K562 (cell line): ENCODE results near the gene SIKE1. TPM values are rescaled to one million over a fixed set of nuclear protein-coding genes. Genes with fewer than 3 reads are reported as not detected.

Experiments used
- BRD4 ChIP-seq: fragments of 200-600 bp; sonication (generic); IDR thresholded peaks from 2 replicates; pipeline ENCODE4 v1.6.1; 2017; ENCODE audit warnings: inconsistent platforms
- GTF2F1 ChIP-seq: IDR thresholded peaks from 2 replicates; pipeline ENCODE4 v1.6.1; 2011; ENCODE audit warnings: low read depth, low read length, improper control_type of control experiment
- KLF10 ChIP-seq: fragments of 250-450 bp; sonication (Bioruptor Pico); IDR thresholded peaks from 2 replicates; pipeline ENCODE4 v1.6.1; 2021; ENCODE audit warnings: matching md5 sums
- MEF2A ChIP-seq: IDR thresholded peaks from 2 replicates; pipeline ENCODE4 v1.6.1; 2011; ENCODE audit warnings: low read depth, mild to moderate bottlenecking, low read length, moderate library complexity; ENCODE audit not compliant: control insufficient read depth
- NR3C1 ChIP-seq: sonication (generic); formaldehyde crosslinking; IDR thresholded peaks from 2 replicates; pipeline ENCODE4 v1.8.1; 2022; ENCODE audit warnings: missing genetic modification reagents
- PHB ChIP-seq: fragments of 250-450 bp; sonication (Bioruptor Pico); IDR thresholded peaks from 2 replicates; pipeline ENCODE4 v1.5.0; 2021
- PHF20 ChIP-seq: fragments of 450-650 bp; IDR thresholded peaks from 2 replicates; pipeline ENCODE4 v1.6.1; 2018; ENCODE audit not compliant: partially characterized antibody
- POLR2G ChIP-seq: fragments of 200-400 bp; formaldehyde crosslinking; IDR thresholded peaks from 2 replicates; pipeline ENCODE4 v1.6.1; 2017; ENCODE audit warnings: low read depth, mild to moderate bottlenecking, antibody characterized with exemption, low read length, moderate library complexity
- SMARCA5 ChIP-seq: fragments of 450-650 bp; IDR thresholded peaks from 2 replicates; pipeline ENCODE4 v1.6.1; 2016
- STAT5A ChIP-seq: IDR thresholded peaks from 2 replicates; pipeline ENCODE4 v1.6.1; 2012; ENCODE audit warnings: low read length, inconsistent platforms, borderline replicate concordance
- TARDBP ChIP-seq: fragments of 450-650 bp; IDR thresholded peaks from 2 replicates; pipeline ENCODE4 v1.6.1; 2016
- ZBTB7A ChIP-seq: IDR thresholded peaks from 2 replicates; pipeline ENCODE4 v1.6.1; 2011; ENCODE audit warnings: low read depth, mild to moderate bottlenecking, low read length, moderate library complexity, borderline replicate concordance; ENCODE audit not compliant: control insufficient read depth
- polyA plus RNA-seq, 8 experiments: library from polyadenylated mRNA; depleted of rRNA in 4 of 8; stranded (reverse) in 5 of 8; unstranded in 3 of 8; fragments of >200 nt; fragmentation: Nextera tagmentation in 2 of 8; fragmentation: Illumina TruSeq in 1 of 8; extraction: Ambion mirVana in 2 of 8; extraction: Trizol in 1 of 8; gene quantifications; 2 replicates each; pipeline versions ENCODE4 v1.2.1 to v1.2.3, GENCODE V29; 2011 to 2014; ENCODE audit warnings: inconsistent platforms in 1 of 8, missing spikeins in 1 of 8
- total RNA-seq, 7 experiments: library from RNA; depleted of rRNA in 6 of 7; stranded (reverse); fragments of >200 nt in 6 of 7; fragmentation: Illumina TruSeq in 2 of 7; extraction: Trizol in 2 of 7; gene quantifications; 2 replicates each; pipeline versions ENCODE4 v1.2.1 to v1.2.3, GENCODE V29; 2011 to 2021; ENCODE audit warnings: low replicate concordance in 1 of 7
- TF ChIP-seq, protein P1 (sequence below): fragments of 250-450 bp; sonication (Bioruptor Pico); IDR thresholded peaks from 2 replicates; pipeline ENCODE4 v1.4.0; 2020
- TF ChIP-seq, protein P2 (sequence below): fragments of 450-650 bp; IDR thresholded peaks from 2 replicates; pipeline ENCODE4 v1.6.1; 2016
- TF ChIP-seq, protein P3 (sequence below): fragments of 250-450 bp; sonication (Bioruptor Pico); IDR thresholded peaks from 2 replicates; pipeline ENCODE4 v1.5.0; 2021
- TF ChIP-seq, protein P4 (sequence below): sonication (generic); formaldehyde crosslinking; IDR thresholded peaks from 2 replicates; pipeline ENCODE4 v1.9.0; 2022; ENCODE audit warnings: mild to moderate bottlenecking, missing genetic modification reagents
- TF ChIP-seq, protein P5 (sequence below): fragments of 450-650 bp; IDR thresholded peaks from 2 replicates; pipeline ENCODE4 v1.7.0; 2016; ENCODE audit warnings: borderline replicate concordance

SIKE1 gene
- total and polyA plus RNA-seq, 9 of the 15 experiments (the other 6 are each of a cell fraction or from before 2014, with no cell fraction given), result 21.8 to 144 (median 76.3) TPM

DNA sequence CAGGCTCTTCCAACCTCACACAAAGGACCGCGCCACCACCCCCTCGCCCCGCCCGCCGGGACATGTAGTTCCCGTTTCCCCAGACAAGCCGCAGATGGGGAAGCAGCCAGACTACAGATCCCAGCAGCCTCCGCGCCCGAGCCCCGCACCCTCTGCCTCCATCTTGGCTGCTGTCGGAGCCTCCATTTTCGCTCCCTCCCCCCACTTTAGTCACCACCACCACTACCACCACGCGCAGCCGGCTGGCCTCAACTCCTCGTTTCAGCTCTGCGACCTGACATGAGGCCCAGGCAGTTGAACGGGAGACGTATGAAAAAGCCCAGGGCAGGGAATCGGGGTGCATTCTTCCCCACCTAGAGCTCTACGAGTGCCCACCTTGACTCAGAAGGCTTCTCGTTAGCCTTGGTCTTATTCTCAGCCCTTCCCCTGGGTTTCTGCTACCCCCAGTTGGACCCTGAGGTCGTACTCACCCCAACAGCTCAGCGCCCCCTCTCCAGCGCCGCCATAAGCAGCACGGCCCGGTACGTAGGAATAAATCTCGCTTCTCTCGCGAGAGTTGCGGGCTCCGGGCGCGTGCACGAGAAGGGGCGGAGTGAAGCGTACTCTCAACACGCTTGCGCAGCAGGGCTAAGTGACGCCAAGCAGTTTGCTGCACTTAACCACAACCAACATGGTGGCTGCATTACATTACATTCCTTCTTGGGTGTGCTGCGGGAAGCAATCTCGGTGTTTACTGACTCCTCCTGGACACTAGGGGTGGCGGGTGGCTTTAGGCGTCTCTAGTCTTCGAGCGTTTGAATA, 22.8 kb downstream of the SIKE1 start, which contains the start of gene CSDE1 (continued):
- TF ChIP-seq, protein P1, sequence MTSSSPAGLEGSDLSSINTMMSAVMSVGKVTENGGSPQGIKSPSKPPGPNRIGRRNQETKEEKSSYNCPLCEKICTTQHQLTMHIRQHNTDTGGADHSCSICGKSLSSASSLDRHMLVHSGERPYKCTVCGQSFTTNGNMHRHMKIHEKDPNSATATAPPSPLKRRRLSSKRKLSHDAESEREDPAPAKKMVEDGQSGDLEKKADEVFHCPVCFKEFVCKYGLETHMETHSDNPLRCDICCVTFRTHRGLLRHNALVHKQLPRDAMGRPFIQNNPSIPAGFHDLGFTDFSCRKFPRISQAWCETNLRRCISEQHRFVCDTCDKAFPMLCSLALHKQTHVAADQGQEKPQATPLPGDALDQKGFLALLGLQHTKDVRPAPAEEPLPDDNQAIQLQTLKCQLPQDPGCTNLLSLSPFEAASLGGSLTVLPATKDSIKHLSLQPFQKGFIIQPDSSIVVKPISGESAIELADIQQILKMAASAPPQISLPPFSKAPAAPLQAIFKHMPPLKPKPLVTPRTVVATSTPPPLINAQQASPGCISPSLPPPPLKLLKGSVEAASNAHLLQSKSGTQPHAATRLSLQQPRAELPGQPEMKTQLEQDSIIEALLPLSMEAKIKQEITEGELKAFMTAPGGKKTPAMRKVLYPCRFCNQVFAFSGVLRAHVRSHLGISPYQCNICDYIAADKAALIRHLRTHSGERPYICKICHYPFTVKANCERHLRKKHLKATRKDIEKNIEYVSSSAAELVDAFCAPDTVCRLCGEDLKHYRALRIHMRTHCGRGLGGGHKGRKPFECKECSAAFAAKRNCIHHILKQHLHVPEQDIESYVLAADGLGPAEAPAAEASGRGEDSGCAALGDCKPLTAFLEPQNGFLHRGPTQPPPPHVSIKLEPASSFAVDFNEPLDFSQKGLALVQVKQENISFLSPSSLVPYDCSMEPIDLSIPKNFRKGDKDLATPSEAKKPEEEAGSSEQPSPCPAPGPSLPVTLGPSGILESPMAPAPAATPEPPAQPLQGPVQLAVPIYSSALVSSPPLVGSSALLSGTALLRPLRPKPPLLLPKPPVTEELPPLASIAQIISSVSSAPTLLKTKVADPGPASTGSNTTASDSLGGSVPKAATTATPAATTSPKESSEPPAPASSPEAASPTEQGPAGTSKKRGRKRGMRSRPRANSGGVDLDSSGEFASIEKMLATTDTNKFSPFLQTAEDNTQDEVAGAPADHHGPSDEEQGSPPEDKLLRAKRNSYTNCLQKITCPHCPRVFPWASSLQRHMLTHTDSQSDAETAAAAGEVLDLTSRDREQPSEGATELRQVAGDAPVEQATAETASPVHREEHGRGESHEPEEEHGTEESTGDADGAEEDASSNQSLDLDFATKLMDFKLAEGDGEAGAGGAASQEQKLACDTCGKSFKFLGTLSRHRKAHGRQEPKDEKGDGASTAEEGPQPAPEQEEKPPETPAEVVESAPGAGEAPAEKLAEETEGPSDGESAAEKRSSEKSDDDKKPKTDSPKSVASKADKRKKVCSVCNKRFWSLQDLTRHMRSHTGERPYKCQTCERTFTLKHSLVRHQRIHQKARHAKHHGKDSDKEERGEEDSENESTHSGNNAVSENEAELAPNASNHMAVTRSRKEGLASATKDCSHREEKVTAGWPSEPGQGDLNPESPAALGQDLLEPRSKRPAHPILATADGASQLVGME (CRISPR knock-in tag), result no peak; the same call in 1 of the 2 replicates
- 0 out of 2 replicates have a peak, but pooled peaks have one; percentile 49 for TF ChIP-seq PHB (CRISPR knock-in tag)
- TF ChIP-seq, protein P2, sequence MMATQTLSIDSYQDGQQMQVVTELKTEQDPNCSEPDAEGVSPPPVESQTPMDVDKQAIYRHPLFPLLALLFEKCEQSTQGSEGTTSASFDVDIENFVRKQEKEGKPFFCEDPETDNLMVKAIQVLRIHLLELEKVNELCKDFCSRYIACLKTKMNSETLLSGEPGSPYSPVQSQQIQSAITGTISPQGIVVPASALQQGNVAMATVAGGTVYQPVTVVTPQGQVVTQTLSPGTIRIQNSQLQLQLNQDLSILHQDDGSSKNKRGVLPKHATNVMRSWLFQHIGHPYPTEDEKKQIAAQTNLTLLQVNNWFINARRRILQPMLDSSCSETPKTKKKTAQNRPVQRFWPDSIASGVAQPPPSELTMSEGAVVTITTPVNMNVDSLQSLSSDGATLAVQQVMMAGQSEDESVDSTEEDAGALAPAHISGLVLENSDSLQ, result peak; percentile 38
- no peak for TF ChIP-seq NR3C1
- TF ChIP-seq, protein P3, sequence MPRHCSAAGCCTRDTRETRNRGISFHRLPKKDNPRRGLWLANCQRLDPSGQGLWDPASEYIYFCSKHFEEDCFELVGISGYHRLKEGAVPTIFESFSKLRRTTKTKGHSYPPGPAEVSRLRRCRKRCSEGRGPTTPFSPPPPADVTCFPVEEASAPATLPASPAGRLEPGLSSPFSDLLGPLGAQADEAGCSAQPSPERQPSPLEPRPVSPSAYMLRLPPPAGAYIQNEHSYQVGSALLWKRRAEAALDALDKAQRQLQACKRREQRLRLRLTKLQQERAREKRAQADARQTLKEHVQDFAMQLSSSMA (CRISPR knock-in tag), result peak; percentile 29; the same call in 1 of the 2 replicates
- peak; percentile 82 for TF ChIP-seq SMARCA5
- peak; percentile 93 for TF ChIP-seq GTF2F1
- TF ChIP-seq MEF2A, result 0 out of 2 replicates have a peak, but pooled peaks have one; percentile 6
- peak; percentile 97 for TF ChIP-seq POLR2G
- TF ChIP-seq, protein P4, sequence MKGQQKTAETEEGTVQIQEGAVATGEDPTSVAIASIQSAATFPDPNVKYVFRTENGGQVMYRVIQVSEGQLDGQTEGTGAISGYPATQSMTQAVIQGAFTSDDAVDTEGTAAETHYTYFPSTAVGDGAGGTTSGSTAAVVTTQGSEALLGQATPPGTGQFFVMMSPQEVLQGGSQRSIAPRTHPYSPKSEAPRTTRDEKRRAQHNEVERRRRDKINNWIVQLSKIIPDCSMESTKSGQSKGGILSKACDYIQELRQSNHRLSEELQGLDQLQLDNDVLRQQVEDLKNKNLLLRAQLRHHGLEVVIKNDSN (CRISPR knock-in tag), result peak; percentile 52
- TF ChIP-seq PHF20, result peak; percentile 61
- no peak for TF ChIP-seq KLF10 (CRISPR knock-in tag)
- TF ChIP-seq TARDBP, result peak; percentile 62; the same call in 1 of the 2 replicates
- peak; percentile 100 for TF ChIP-seq BRD4
- peak; percentile 39; the same call in 1 of the 2 replicates for TF ChIP-seq STAT5A
- TF ChIP-seq, protein P5, sequence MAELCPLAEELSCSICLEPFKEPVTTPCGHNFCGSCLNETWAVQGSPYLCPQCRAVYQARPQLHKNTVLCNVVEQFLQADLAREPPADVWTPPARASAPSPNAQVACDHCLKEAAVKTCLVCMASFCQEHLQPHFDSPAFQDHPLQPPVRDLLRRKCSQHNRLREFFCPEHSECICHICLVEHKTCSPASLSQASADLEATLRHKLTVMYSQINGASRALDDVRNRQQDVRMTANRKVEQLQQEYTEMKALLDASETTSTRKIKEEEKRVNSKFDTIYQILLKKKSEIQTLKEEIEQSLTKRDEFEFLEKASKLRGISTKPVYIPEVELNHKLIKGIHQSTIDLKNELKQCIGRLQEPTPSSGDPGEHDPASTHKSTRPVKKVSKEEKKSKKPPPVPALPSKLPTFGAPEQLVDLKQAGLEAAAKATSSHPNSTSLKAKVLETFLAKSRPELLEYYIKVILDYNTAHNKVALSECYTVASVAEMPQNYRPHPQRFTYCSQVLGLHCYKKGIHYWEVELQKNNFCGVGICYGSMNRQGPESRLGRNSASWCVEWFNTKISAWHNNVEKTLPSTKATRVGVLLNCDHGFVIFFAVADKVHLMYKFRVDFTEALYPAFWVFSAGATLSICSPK, result no peak
- TF ChIP-seq ZBTB7A, result peak; percentile 65; the same call in 1 of the 2 replicates
